SIG-M5 (cell line): ENCODE data around the gene LIMCH1.
"Not testable (repeated sequence)": the region's sequence is repeated elsewhere in the genome, so short reads cannot be mapped to it uniquely, and the experiment has no call there.

Experiments
- DNase-seq: peaks from one replicate; lab custom pipeline; 2025; lab: John Stamatoyannopoulos, UW

The LIMCH1 gene

GRCh38 chr4:41731569-41732126, 193.7 kb downstream of the LIMCH1 start:
- DNase-seq, result no peak

GRCh38 chr4:41734371-41734770, 196.4 kb downstream of the LIMCH1 start:
- no peak for DNase-seq

- not testable (repeated sequence) for DNase-seq
Observed at GRCh38 chr4:41737491-41737890, 199.5 kb downstream of the LIMCH1 start.

- no peak for DNase-seq
Observed at GRCh38 chr4:41741354-41741753, 203.4 kb downstream of the LIMCH1 start.

- DNase-seq, result no peak
Observed at GRCh38 chr4:41744572-41745291, 206.8 kb downstream of the LIMCH1 start.

- no peak for DNase-seq
Observed at GRCh38 chr4:41745292-41746024, 207.5 kb downstream of the LIMCH1 start.

GRCh38 chr4:41746025-41746439, 208.1 kb downstream of the LIMCH1 start:
- no peak for DNase-seq

GRCh38 chr4:41746440-41747229, 208.7 kb downstream of the LIMCH1 start:
- DNase-seq, result no peak

- DNase-seq, result no peak
Observed at GRCh38 chr4:41747230-41748055, 209.5 kb downstream of the LIMCH1 start.

- DNase-seq, result no peak
Observed at GRCh38 chr4:41748074-41748570, 210.2 kb downstream of the LIMCH1 start.

- no peak for DNase-seq
Observed at GRCh38 chr4:41748571-41749475, 210.9 kb downstream of the LIMCH1 start, which contains the start of gene PHOX2B. TSS of gene PHOX2B (minus strand) at chr4:41748725. CDS start at chr4:41748610, 115 bp downstream.

- DNase-seq, result no peak
Observed at GRCh38 chr4:41749631-41750039, 211.7 kb downstream of the LIMCH1 start.
